ENCODE data around the gene NSD2.
A peak's percentile ranks its signal among the peaks of the same experiment; 100 is the strongest.

NSD2 gene

GRCh38 chr4:1972414-1972813 is 101.2 kb downstream of the NSD2 start:
- DNase-seq: no peak

GRCh38 chr4:1973218-1973617 is 102.0 kb downstream of the NSD2 start:
- no peak for DNase-seq

GRCh38 chr4:1973661-1974060 is 102.5 kb downstream of the NSD2 start:
- peak; percentile 15 for DNase-seq

- DNase-seq: peak; percentile 24
Observed at GRCh38 chr4:1974840-1975239, 103.6 kb downstream of the NSD2 start.

- DNase-seq: peak; percentile 21
Observed at GRCh38 chr4:1975391-1975801, 104.2 kb downstream of the NSD2 start.

- no peak for DNase-seq
Observed at GRCh38 chr4:1975880-1976279, 104.7 kb downstream of the NSD2 start.

- peak; percentile 24 for DNase-seq
Observed at GRCh38 chr4:1976416-1977352, 105.5 kb downstream of the NSD2 start.

- no peak for DNase-seq
Observed at GRCh38 chr4:1978226-1978625, 107.0 kb downstream of the NSD2 start.

- no peak for DNase-seq
Observed at GRCh38 chr4:1978741-1979476, 107.7 kb downstream of the NSD2 start.

- no peak for DNase-seq
Observed at GRCh38 chr4:1979477-1980196, 108.4 kb downstream of the NSD2 start.

- no peak for DNase-seq
Observed at GRCh38 chr4:1980561-1981041, 109.4 kb downstream of the NSD2 start.

- DNase-seq: no peak
Observed at GRCh38 chr4:1981251-1982058, 110.3 kb downstream of the NSD2 start.

- DNase-seq: no peak
Observed at GRCh38 chr4:1982124-1983052, 111.2 kb downstream of the NSD2 start.

GRCh38 chr4:1983053-1983845 is 112.1 kb downstream of the NSD2 start:
- no peak for DNase-seq

- DNase-seq: no peak
Observed at GRCh38 chr4:1983846-1984405, 112.7 kb downstream of the NSD2 start.

- no peak for DNase-seq
Observed at GRCh38 chr4:1984406-1985191, 113.4 kb downstream of the NSD2 start.

GRCh38 chr4:1985294-1985693 is 114.1 kb downstream of the NSD2 start:
- DNase-seq: no peak

GRCh38 chr4:1985780-1986577 is 114.8 kb downstream of the NSD2 start:
- DNase-seq: no peak

All from activated CD4-positive, CD25-positive, alpha-beta regulatory T cell treated with anti-CD3 and anti-CD28 coated beads, Interleukin-2, amount 50 U/mL, for 72 hours (primary cell).